HG03103 (cell line): ENCODE results near the gene CALN1.

Source experiments
- ATAC-seq: cut with Tn5 transposase; IDR thresholded peaks from one replicate; pipeline ENCODE4 v1.9.1; 2021; ENCODE audit warnings: low read depth; ENCODE audit not compliant: unreplicated experiment

CALN1 gene

DNA sequence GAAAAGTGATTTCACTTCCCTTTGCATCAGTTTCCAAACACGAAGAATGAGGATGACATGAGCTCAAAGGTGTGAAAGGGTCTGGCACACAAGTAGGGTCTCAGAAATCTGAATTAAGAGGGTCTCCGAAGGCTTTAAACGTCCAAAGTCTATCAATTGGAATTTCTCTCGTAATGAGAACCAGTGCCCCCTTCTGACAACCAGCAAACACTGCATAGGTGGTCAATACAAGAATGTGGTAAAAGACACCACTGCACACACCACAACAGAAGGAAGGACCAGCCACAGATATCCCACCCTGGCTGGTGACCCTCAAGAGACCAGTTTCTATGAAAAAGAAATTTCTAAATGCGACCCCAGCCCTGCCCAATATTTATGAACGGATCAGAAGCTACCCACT lies 78.1 kb downstream of the CALN1 start:
- no peak for ATAC-seq

DNA sequence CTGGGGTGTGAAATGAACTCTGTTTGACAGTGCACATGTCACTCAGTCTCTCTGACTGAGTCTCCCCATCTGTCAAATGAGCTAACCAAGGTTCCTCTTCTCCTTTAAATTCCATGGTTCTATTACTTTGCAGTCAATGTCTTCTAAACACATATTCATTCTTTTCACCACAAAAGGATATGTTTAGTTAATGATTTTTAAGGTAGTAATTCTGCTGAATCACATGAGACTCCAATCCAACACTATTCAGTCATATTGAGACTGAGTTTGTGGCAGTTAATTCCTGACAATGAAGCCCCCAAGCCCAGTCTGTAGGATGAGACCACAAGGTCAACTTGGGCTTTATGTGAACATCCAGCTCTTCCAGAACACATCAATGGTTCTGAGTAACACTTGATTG lies 85.3 kb downstream of the CALN1 start:
- ATAC-seq, result no peak

DNA sequence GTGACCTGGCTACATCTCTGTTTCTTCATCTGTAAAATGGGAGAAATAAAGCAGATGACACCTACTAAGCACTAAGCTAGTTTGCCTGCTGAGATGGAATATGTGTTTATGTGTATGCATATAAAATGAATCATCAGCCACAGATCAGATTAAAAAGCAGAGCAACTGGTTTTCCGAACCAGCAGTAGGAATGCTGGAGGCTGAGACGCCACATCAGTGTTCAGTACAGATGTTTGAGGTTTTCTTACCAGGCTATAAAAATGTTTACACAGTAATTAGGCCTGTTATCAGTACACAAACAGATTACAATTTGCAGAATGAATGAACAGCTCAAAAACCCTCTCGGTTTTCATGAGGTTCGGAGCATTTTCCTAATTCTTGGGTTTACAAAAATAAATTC lies 85.8 kb downstream of the CALN1 start:
- ATAC-seq, result no peak

DNA sequence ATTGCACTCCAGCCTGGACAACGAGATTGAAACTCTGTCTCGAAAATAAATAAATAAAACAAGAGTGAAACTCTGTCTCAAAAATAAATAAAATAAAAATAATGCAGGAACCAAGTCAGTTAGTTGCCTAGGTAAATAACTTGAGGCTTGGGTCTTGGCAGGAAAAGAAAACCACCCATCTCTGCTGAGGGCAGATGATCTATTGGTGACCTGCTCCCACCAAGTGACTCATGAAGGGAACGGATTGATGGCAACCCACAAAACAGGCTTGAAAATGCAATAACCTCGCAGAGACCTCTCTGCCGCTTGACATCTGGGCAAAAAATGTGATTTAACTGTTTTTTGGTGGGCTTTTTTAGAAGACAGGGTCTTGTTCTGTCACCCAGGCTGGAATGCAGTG lies 86.6 kb downstream of the CALN1 start:
- no peak for ATAC-seq

DNA sequence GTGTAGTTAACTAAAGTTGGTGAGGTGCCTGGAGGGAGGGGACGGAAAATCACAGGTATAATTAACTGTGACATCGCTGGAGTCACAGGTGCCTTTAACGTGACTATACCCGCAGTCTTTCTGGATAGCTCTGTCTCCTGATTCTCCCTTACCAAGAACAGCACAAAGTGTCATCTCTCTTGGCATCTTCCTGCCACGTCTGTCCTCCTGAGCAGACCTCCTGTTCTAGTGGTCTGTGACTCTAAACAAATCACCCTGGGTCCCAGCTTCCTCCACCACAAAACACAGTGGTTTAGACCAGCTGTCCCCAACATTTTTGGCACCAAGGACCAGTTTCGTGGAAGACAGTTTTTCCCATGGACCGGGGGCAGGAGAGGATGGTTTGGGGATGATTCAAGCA lies 90.5 kb downstream of the CALN1 start:
- no peak for ATAC-seq

DNA sequence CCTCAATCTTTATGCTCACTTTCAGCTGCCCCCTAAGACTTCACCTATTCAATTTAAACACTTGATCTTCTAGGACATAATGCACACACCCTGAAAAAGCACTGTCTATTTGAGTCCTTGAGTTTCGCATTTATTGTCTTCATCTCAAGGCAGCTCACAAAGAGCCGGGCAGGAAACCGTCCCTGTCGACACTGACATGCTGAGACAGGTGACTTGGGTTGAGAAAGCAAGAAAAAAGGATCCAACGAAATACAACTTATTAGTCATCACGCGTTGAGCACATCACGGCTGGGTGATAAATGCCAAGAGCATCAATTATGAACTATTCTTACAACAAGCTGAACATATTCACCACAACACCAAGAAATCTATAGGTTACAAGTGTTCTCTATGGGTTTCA lies 91.1 kb downstream of the CALN1 start:
- no peak for ATAC-seq

DNA sequence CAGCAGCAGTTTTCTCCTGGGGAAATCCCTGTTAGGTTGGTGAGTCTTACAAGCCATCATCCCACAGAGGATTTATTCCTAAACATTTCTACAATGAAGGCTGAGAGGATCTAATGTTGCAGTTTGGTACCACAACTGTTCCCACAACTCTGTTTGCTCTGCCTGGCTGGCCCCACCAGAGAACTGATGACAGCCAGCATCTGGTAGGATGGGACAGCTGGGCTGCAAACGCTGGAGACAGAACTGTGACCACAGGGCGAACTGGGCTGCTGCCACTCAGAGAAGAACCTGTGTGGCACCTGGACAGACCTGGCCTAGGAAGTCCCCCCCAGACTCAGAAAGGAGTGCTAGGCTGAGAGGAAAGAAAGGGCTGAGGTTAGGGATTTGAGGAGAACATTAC lies 94.8 kb downstream of the CALN1 start:
- no peak for ATAC-seq

DNA sequence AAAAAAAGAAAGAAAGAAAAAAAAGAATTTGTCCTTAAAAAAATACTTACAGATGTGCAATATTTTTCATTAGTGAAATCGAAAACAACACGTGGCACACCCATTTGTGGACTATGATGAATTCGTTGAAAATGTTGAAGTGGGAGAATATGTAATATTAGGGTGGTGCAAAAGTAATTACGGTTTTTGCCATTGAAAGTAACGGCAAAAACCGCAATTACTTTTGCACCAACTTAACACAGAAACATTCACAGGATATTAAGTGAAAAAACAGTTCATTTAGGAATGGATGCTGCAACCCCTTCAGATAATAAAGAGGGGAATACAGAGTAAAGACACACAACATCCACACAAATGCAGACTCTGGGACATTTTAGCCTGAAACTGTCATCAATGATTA lies 96.0 kb downstream of the CALN1 start:
- no peak for ATAC-seq

DNA sequence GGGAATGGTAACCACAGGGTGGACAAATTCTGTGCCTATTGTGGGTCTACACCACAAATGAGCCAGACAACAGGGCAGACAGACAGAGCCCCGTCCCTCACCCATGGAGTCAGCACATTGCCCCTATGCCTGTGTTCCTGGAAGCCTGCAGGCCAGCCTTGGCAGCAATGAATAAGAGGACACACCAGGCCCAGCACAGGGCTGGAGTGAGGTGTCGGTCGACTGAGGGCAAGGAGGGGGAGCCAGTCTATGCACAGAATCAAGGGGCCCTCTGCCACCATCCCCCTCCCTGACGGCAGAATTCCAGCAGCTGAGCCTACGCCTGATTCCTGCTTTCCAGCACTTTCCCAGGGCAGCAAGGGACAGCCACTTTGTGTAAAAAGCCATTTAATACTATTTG lies 98.2 kb downstream of the CALN1 start:
- ATAC-seq, result no peak

DNA sequence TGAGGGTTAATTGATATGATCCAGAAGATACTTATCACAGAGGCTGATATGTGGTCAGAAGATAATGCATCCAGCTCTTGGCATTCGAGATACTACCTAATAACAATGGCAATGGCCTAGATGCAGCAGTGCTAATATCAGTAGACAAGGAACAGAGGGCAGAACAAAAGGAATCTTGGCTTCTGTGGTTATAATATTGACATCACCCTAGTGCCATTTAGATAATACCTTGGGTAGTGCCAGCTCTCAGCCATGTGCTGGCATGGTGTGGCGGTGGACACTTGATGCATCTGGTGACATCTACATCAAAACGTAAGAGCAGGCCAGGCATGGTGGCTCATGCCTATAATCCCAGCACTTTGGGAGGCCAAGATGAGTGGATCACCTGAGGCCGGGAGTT lies 101.8 kb downstream of the CALN1 start:
- ATAC-seq, result no peak

DNA sequence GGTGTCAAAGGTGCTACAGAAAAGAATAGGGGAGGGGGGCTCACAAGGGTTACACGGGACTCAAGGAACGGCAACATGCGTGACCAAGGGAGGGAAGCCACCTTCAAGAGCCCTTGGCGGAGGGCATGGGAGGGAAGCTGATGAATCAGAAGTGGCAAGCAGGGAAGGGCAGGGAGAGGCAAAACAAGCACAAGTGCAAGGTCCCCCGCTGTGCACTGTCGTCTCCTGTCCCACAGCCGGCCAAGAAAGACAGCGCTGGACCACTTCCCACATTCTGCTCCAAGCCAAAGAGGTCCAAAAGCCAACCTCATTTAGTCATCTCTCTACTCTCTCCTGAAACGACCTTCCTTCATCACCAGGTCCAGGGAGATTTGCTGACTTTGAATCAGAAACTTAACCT lies 102.7 kb downstream of the CALN1 start:
- no peak for ATAC-seq

DNA sequence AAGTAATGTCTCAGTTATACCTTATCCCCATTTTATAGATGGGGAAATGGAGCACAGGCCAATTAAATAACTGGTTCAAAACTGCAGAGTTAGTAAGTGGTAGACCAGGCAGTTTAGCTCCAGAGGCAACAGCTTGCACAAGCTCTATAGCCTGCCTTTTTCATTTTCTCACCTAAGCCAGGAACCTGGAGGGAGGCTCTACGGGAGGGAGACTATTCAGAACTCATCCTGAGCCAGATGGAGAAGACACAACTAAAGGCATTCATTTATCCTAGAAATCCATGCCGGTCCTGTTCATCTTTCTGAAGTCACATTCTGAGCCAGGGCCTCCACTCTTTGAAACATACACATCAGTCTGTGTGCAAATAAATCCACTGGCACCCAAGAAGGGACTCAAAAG lies 103.2 kb downstream of the CALN1 start:
- no peak for ATAC-seq

DNA sequence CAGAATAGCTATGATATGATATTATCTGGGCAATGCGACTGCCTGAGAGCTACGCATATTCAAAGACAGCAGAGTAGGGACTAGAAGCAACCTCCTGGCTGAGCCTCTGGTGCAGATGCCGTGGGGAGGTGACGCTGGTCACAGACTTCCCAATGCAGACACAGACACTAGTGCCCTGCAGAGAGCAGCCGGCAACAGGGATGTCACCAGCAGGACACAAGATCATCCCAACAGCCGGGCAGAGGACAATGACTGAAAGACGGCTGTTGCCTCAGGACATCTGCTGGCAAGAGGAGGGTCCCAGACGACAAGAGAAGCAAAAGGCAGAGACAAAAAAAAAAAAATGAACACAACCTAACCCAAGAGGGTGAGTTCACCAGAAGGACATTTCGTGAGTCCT lies 104.6 kb downstream of the CALN1 start:
- no peak for ATAC-seq

DNA sequence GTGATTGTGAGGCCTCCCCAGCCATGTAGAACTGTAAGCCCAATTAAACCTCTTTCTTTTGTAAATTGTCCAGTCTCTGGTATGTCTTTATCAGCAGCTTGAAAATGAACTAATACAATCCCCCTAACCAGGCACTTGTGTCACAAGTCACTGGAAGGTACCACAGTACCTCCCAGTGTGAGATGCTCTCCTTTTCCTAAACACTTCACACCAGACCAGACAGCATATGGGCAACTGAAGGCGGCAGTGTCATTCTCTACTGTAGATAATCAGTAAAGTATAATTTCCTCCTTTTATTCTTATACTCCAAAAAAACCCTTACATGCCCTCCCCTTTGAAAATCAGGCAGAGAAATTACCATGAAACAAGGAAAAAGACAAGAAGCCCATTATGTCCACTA lies 113.2 kb downstream of the CALN1 start:
- no peak for ATAC-seq

DNA sequence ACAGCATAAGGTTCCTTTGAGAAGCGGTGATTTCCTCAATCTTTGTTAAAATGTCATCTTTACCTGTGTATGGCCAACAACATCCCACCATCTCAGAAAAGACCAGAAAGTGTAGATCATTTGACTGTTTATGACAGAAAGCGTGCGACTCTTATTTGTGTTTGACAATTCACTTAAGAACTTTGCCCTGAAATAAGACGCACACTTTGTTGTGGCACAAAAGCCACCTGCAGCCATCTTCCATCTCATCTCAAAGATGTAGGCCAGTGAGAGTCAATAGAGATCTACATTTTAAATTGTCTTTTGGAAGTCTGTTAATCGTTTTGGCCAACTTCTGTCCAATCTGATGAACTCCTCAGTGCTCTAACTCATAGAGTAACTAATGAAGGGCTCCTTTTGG lies 114.0 kb downstream of the CALN1 start:
- no peak for ATAC-seq

DNA sequence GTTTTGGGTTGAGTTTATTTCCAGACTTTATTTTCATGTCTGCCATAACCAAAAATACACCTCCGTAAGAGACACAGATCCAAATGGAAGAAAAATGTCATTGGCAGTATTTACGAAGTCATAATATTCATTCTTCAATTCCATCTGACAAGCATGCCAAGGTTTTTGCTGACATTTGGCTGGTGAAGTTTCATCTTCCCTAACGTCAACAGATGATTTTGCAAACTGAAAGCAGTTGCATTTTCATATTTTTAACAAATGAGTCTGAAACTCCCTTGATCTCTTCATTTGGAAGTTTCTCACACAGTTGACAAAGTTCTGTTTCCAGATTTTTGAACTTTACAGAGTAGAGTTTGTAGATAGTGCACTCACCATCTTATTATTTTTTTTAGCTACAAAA lies 114.5 kb downstream of the CALN1 start:
- ATAC-seq, result no peak

DNA sequence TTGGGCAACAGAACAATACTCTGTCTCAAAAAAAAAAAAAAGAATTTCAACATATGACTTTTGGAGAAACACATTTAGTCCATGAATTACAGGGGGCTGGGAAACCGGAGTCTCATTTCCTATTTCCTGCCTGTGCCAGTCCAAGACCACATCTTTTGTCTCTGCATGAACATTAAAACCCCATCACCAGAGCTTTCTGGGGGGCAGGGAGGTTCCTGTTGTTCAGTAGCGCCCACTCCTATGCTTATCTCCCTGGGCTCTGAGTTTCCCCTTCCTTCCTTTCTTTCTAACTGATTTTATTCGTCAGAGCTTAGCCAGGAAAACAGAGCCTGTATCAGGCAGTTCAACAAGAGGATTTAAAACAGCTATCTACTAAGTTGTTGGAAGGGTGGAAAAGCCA lies 119.3 kb downstream of the CALN1 start:
- ATAC-seq, result no peak

DNA sequence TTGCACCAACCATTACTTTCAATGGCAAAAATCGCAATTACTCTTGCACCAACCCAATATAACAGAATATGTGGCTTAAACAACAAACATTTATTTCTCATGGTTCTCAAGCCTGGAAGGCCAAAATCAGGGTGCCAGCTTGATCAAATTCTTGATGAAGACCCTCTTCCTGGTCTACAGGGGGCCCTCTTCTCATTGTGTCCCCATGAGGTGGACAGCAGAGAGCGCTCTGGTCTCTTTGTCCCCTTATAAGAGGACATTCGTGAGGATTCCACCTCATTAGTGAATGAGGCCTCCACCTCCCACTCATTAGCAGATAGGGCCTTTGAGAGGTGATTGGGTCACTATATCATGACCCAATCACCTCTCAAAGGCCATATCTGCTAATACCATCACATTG lies 120.0 kb downstream of the CALN1 start:
- ATAC-seq, result no peak

DNA sequence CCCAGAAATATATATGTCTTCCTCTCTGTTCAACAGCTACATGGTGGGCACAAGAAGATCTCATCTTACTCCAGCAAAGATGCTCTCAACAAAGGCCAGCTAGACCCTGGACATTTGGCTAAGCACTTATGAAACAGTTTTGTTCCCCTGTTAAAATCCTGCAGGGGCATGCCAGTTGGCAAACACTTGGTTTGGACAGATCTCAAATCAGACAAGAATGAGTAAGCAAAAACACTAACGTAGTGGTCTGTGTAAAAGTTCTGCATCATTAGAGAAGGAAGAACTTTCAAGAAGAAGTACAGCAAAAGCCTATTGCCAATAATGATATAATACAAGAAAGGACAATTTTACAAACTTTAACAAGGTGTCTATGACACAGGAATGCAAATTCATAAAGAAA lies 125.6 kb downstream of the CALN1 start:
- ATAC-seq, result no peak

DNA sequence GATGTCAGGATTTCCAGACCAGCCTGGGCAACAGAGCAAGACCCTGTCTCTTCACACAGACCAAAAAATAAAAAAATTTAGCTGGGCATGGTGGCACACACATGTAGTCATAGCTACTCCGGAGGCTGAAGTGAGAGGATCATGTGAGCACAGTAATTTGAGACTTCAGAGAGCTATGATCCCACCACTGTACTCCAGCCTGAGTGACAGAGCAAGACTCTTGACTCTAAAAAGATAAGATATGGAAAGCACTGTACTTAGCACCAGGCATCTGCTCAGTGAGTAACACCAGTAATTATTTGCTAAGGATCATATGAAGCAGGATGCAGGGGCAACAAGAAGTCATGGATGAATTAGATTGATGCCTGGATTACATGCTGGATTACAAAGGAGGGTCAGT lies 128.8 kb downstream of the CALN1 start:
- ATAC-seq, result no peak

DNA sequence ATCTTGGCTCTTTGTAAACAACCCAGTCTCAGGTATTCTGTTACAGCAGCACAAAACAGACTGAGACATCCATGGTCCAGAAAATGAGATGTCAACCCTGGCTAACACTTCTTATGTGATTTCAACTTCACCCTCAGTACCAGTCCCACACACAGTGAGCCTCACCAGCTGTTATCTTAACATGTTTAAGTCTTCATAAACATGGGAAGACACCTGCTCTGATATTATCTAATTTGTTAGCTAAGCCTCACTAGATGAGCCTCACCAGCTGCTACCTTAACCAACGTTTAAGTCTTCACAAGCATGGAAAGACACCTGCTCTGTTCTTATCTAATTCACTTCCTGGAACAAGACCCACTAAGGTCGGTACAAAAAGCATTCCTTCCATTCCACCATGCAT lies 130.8 kb downstream of the CALN1 start:
- ATAC-seq, result no peak

DNA sequence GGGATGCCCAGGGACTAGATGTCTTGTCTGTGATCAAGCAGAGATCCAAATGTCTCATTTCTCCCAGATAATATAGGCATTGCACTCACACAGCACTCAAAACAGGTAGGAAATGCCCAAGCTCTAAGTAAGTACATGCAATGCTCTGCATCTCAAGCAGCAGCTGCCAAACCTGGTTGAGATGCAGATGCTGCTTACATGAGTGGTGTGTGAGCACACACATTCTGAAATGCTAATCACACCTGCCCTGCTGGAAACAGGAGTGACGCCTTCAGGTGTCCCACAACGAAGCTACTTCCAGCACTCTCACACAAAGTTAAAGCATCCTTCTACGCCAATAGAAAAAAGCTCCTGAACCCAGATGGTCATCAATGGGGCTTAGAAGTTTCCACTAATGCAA lies 132.9 kb downstream of the CALN1 start:
- ATAC-seq, result no peak

DNA sequence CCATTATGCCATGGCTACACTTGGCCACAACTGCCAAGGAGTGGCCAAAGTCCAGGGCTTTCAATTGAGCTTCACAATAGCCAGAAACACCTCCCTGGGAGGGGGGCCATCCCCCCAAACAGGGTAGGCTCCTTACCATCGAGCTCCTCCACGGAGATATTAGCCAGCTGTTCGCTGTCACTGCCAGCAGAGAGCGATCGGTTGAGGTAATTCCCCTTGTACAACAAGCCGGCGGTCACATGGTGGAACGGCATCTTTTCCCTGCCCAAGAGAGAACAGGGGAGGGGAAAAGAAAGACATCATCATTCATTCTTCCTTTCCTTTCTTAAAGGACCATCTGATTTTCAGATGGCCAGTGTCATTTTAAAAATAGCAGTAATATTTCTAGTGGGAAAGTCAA lies 133.6 kb downstream of the CALN1 start:
- no peak for ATAC-seq
